Measurements from ENCODE around the gene LYPD6.
A peak's percentile ranks its signal among the peaks of the same experiment; 100 is the strongest.

Gene LYPD6

GRCh38 chr2:149383340-149383739 lies 53.0 kb downstream of the LYPD6 start:
- no peaks in the 10 kb centered on the region for H3K36me3 Mint-ChIP-seq (ENCODE audit: low read depth)
- TF ChIP-seq CTCF (IDR thresholded peaks at IDR 0.05), result no peak
- no peak for DNase-seq
- H3K4me1 Mint-ChIP-seq, result peaks cover 26% of the 10 kb centered on the region
- H3K27me3 Mint-ChIP-seq (ENCODE audit: low read depth, poor library complexity), result no peaks in the 10 kb centered on the region
- no peak overlapping the region for H3K4me3 Mint-ChIP-seq
- H3K9me3 Mint-ChIP-seq, result no peaks in the 10 kb centered on the region
- H3K27ac Mint-ChIP-seq, result no peak overlapping the region

- Mint-ChIP-seq H3K36me3 (ENCODE audit: low read depth) (no peaks in the 10 kb centered on the region), H3K27ac (peak overlapping the region; percentile 17), H3K4me1 (peaks cover 46% of the 10 kb centered on the region), H3K27me3 (ENCODE audit: low read depth, poor library complexity) (no peaks in the 10 kb centered on the region), H3K4me3 (no peak overlapping the region), H3K9me3 (no peaks in the 10 kb centered on the region)
- no peak for DNase-seq
- no peak for TF ChIP-seq CTCF (IDR thresholded peaks at IDR 0.05)
Measured at GRCh38 chr2:149385350-149385749, 55.0 kb downstream of the LYPD6 start.

GRCh38 chr2:149387411-149387810 lies 57.0 kb downstream of the LYPD6 start:
- no peak for DNase-seq
- Mint-ChIP-seq H3K9me3 (peaks cover 7% of the 10 kb centered on the region), H3K4me3 (no peak overlapping the region), H3K27ac (no peak overlapping the region), H3K36me3 (ENCODE audit: low read depth) (peaks cover 17% of the 10 kb centered on the region), H3K27me3 (ENCODE audit: low read depth, poor library complexity) (no peaks in the 10 kb centered on the region), H3K4me1 (peaks cover 47% of the 10 kb centered on the region)
- TF ChIP-seq CTCF (IDR thresholded peaks at IDR 0.05), result no peak

GRCh38 chr2:149388120-149388816 lies 57.9 kb downstream of the LYPD6 start:
- peaks cover 47% of the 10 kb centered on the region for H3K4me1 Mint-ChIP-seq
- H3K27me3 Mint-ChIP-seq (ENCODE audit: low read depth, poor library complexity), result no peaks in the 10 kb centered on the region
- peak; percentile 18 for DNase-seq
- TF ChIP-seq CTCF (IDR thresholded peaks at IDR 0.05), result peak; percentile 44
- no peak overlapping the region for H3K27ac Mint-ChIP-seq
- peak overlapping the region; percentile 42 for H3K4me3 Mint-ChIP-seq
- H3K36me3 Mint-ChIP-seq (ENCODE audit: low read depth), result peaks cover 17% of the 10 kb centered on the region
- H3K9me3 Mint-ChIP-seq, result peaks cover 7% of the 10 kb centered on the region

GRCh38 chr2:149389506-149390167 lies 59.2 kb downstream of the LYPD6 start:
- H3K9me3 Mint-ChIP-seq, result peaks cover 7% of the 10 kb centered on the region
- no peak for TF ChIP-seq CTCF (IDR thresholded peaks at IDR 0.05)
- peaks cover 17% of the 10 kb centered on the region for H3K36me3 Mint-ChIP-seq (ENCODE audit: low read depth)
- peaks cover 47% of the 10 kb centered on the region for H3K4me1 Mint-ChIP-seq
- H3K27ac Mint-ChIP-seq, result peak overlapping the region; percentile 76
- no peak for DNase-seq
- no peaks in the 10 kb centered on the region for H3K27me3 Mint-ChIP-seq (ENCODE audit: low read depth, poor library complexity)
- peak overlapping the region; percentile 14 for H3K4me3 Mint-ChIP-seq

- H3K4me3 Mint-ChIP-seq, result no peak overlapping the region
- no peak overlapping the region for H3K27ac Mint-ChIP-seq
- H3K4me1 Mint-ChIP-seq, result peaks cover 31% of the 10 kb centered on the region
Measured at GRCh38 chr2:149393614-149394013, 63.2 kb downstream of the LYPD6 start.

More at GRCh38 chr2:149393614-149394013, 63.2 kb downstream of the LYPD6 start:
- peaks cover 17% of the 10 kb centered on the region for H3K36me3 Mint-ChIP-seq (ENCODE audit: low read depth)
- H3K27me3 Mint-ChIP-seq (ENCODE audit: low read depth, poor library complexity), result peaks cover 4% of the 10 kb centered on the region
- TF ChIP-seq CTCF (IDR thresholded peaks at IDR 0.05), result no peak
- no peak for DNase-seq
- peaks cover 7% of the 10 kb centered on the region for H3K9me3 Mint-ChIP-seq
